NB4 (cell line): Measurements from ENCODE around the gene CCDC134.

ENCODE experiments used
- MYC ChIP-seq: IDR thresholded peaks from 2 replicates; pipeline ENCODE4 v1.6.1; 2011; ENCODE audit warnings: low read depth, low read length
- POLR2A ChIP-seq: IDR thresholded peaks from 2 replicates; pipeline ENCODE4 v1.6.1; 2011; ENCODE audit warnings: mild to moderate bottlenecking; ENCODE audit not compliant: insufficient read length; ENCODE audit errors: extremely low read depth
- TF ChIP-seq, protein P1 (sequence below): IDR thresholded peaks from one replicate; pipeline ENCODE4 v1.5.1; 2012; ENCODE audit warnings: low read depth, low read length
- TF ChIP-seq, protein P2 (sequence below): IDR thresholded peaks from 2 replicates; pipeline ENCODE4 v1.6.1; 2011; ENCODE audit warnings: low read depth, low read length

DNA sequence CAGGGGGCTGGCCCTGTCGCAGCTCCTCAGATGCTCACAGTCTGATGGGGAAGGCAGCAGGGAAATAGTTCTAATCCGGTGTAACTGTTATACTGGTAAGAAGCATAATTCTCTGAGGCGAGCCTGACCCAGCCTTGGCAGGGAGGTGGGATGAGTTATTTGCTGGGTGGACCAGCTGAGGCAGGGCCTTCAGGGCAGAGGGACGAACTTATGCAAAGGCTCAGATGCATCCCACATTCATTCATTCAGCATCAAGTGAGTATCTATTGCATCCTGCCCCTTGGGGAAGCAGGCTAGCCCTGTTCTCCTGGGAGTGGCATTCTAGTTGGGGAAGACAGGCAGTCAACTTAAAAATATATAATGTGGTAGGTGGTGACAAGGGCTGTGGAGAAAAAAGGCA is 18.8 kb downstream of the CCDC134 start:
- TF ChIP-seq, protein P1, sequence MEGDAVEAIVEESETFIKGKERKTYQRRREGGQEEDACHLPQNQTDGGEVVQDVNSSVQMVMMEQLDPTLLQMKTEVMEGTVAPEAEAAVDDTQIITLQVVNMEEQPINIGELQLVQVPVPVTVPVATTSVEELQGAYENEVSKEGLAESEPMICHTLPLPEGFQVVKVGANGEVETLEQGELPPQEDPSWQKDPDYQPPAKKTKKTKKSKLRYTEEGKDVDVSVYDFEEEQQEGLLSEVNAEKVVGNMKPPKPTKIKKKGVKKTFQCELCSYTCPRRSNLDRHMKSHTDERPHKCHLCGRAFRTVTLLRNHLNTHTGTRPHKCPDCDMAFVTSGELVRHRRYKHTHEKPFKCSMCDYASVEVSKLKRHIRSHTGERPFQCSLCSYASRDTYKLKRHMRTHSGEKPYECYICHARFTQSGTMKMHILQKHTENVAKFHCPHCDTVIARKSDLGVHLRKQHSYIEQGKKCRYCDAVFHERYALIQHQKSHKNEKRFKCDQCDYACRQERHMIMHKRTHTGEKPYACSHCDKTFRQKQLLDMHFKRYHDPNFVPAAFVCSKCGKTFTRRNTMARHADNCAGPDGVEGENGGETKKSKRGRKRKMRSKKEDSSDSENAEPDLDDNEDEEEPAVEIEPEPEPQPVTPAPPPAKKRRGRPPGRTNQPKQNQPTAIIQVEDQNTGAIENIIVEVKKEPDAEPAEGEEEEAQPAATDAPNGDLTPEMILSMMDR = no peak
- TF ChIP-seq, protein P2, sequence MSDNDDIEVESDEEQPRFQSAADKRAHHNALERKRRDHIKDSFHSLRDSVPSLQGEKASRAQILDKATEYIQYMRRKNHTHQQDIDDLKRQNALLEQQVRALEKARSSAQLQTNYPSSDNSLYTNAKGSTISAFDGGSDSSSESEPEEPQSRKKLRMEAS = no peak
- TF ChIP-seq POLR2A = no peak
- TF ChIP-seq MYC = no peak
